ENCODE measurements around the gene ART5. TPM values are rescaled to one million over a fixed set of nuclear protein-coding genes. Genes with fewer than 3 reads are reported as not detected.
"Not testable (repeated sequence)": the region's sequence is repeated elsewhere in the genome, so short reads cannot be mapped to it uniquely, and the experiment has no call there.

ART5 gene
- total RNA-seq, 2 experiments from 2014 or later = not detected

- POLR2A ChIA-PET = no interaction called here
- CTCF ChIA-PET = no interaction called here
Measured at GRCh38 chr11:3626250-3626960, 15.4 kb downstream of the ART5 start.

- ChIA-PET CTCF (no interaction called here), POLR2A (no interaction called here)
Measured at GRCh38 chr11:3623767-3624458, 17.9 kb downstream of the ART5 start.

GRCh38 chr11:3623121-3623520 lies 18.7 kb downstream of the ART5 start:
- CTCF ChIA-PET = no interaction called here

GRCh38 chr11:3622521-3622920 lies 19.3 kb downstream of the ART5 start:
- ChIA-PET CTCF (no interaction called here), POLR2A (no interaction called here)

More at GRCh38 chr11:3623121-3623520, 18.7 kb downstream of the ART5 start:
- POLR2A ChIA-PET = no interaction called here

GRCh38 chr11:3617990-3618389 lies 23.8 kb downstream of the ART5 start:
- ChIA-PET CTCF (interaction anchor here (1.0 kb wide), 1 partner anchor 8 kb away, joined by 4 read pairs; no protein-coding TSS in a partner anchor), POLR2A (no interaction called here)

GRCh38 chr11:3616721-3617460 lies 24.9 kb downstream of the ART5 start:
- ChIA-PET POLR2A (no interaction called here), CTCF (no interaction called here)

GRCh38 chr11:3615998-3616397 lies 25.8 kb downstream of the ART5 start:
- CTCF ChIA-PET = no interaction called here
- POLR2A ChIA-PET = no interaction called here

- POLR2A ChIA-PET = no interaction called here
- CTCF ChIA-PET = no interaction called here
Measured at GRCh38 chr11:3614742-3615171, 27.0 kb downstream of the ART5 start.

GRCh38 chr11:3613998-3614741 lies 27.6 kb downstream of the ART5 start:
- CTCF ChIA-PET = no interaction called here

GRCh38 chr11:3611976-3612678 lies 29.7 kb downstream of the ART5 start:
- ChIA-PET CTCF (no interaction called here), POLR2A (no interaction called here)

More at GRCh38 chr11:3613998-3614741, 27.6 kb downstream of the ART5 start:
- POLR2A ChIA-PET = no interaction called here

GRCh38 chr11:3610846-3611245 lies 30.9 kb downstream of the ART5 start:
- POLR2A ChIA-PET = no interaction called here
- CTCF ChIA-PET = no interaction called here

GRCh38 chr11:3609416-3610265 lies 32.2 kb downstream of the ART5 start:
- ChIA-PET CTCF (interaction anchor here (0.8 kb wide), 1 partner anchor 9 kb away, joined by 4 read pairs; no protein-coding TSS in a partner anchor), POLR2A (no interaction called here)

GRCh38 chr11:3605771-3606203 lies 36.0 kb downstream of the ART5 start:
- ChIA-PET POLR2A (no interaction called here), CTCF (no interaction called here)

- POLR2A ChIA-PET = no interaction called here
- CTCF ChIA-PET = no interaction called here
Measured at GRCh38 chr11:3605283-3605662, 36.5 kb downstream of the ART5 start.

- ChIA-PET POLR2A (no interaction called here), CTCF (no interaction called here)
Measured at GRCh38 chr11:3604167-3604566, 37.6 kb downstream of the ART5 start.

GRCh38 chr11:3600201-3600600 lies 41.6 kb downstream of the ART5 start:
- CTCF ChIA-PET, POLR2A ChIA-PET: not testable (repeated sequence)

GRCh38 chr11:3597743-3598142 lies 44.0 kb downstream of the ART5 start:
- CTCF ChIA-PET = not testable (repeated sequence)

GRCh38 chr11:3591326-3591725 lies 50.5 kb downstream of the ART5 start:
- POLR2A ChIA-PET, CTCF ChIA-PET: not testable (repeated sequence)

More at GRCh38 chr11:3597743-3598142, 44.0 kb downstream of the ART5 start:
- POLR2A ChIA-PET = not testable (repeated sequence)

GRCh38 chr11:3590193-3590592 lies 51.6 kb downstream of the ART5 start:
- CTCF ChIA-PET, POLR2A ChIA-PET: not testable (repeated sequence)
